NK-92 (cell line): ENCODE measurements around the gene PTGR1.

ENCODE experiments used
- DNase-seq: peaks from one replicate; lab custom pipeline; 2025; ENCODE audit not compliant: unreplicated experiment; lab: John Stamatoyannopoulos, UW

PTGR1 gene

DNA sequence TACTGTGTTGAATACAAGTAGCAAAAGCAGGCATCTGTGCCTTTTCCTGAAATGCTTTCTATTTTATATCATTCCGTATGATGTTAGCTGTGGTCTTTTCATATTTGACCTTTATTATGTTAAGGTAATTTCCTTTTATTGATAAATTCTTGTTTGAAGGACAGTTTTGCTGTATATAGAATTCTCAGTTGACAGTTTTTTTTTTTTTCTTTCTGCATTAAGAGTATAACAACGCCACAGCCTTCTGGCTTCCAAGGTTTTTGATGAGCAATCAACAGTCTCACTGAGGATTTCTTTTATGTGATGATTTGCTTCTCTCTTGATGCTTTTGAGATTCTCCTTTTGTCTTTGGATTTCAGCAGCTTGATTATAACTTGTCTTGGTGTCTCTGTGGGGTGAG, 50.8 kb downstream of the PTGR1 start:
- DNase-seq: no peak

DNA sequence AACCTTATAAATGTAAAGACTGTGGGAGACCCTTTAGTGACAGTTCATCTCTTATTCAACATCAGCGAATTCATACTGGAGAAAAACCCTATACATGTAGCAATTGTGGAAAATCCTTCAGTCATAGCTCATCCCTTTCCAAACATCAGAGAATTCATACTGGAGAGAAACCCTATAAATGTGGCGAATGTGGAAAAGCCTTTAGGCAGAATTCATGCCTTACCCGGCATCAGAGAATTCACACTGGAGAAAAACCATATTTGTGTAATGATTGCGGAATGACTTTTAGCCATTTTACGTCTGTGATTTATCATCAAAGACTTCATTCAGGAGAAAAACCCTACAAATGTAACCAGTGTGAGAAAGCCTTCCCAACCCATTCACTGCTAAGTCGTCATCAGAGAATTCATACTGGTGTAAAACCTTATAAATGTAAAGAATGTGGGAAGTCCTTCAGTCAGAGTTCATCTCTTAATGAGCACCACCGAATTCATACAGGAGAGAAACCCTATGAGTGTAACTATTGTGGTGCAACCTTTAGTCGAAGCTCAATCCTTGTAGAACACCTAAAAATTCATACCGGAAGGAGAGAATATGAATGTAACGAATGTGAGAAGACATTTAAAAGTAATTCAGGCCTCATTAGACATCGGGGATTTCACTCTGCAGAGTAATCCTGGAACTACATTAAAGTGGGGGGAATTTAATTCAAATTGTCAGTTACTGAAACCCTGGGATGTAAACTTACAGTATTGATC, 56.8 kb downstream of the PTGR1 start:
- no peak for DNase-seq

DNA sequence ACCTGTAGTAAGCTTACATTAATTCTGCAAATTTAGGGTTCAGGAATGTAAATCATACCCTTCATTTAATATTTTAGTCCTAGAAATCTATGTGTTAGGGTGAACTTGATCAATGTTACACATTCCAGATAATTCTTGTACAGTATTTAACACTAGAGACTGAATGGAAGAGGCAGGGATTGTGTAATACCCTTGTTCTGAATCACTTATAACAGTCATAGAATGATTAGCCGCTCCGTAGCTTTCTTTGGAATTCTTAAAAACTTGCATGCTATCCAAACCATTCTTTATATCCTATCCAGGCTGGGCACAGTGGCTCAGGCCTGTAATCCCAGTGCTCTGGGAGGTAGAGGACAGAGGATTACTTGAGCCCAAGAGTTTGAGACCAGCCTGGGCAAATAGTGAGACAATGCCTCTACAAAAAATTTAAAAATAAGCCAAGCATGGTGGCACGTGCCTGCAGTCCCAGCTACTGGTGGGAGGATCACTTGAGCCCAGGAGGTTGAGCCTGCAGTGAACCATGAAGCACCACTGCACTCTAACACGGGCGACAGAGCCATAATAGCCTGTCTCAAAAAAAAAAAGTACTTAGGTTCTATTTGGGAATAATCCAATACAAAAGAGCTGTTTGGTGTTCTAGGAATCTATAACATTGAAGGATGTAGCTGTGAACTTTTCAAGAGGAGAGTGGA, 66.2 kb downstream of the PTGR1 start:
- no peak for DNase-seq

DNA sequence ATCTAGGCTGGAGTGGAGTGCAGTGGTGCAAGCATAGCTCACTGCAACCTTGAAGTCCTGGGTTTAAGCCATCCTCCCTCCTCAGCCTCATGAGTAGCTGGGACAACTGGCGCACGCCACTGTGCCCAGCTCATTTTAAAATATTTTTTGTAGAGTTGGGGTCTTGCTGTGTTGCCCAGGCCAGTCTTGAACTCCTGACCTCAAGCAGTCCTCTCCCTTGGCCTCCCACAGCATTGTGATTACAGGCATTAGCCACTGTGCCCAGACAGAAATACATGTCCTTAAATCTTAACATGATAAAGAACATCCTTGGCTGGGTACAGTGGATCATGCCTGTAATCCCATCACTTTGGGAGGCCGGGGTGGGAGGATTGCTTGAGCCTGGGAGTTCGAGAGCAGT, 67.7 kb downstream of the PTGR1 start:
- DNase-seq: no peak

DNA sequence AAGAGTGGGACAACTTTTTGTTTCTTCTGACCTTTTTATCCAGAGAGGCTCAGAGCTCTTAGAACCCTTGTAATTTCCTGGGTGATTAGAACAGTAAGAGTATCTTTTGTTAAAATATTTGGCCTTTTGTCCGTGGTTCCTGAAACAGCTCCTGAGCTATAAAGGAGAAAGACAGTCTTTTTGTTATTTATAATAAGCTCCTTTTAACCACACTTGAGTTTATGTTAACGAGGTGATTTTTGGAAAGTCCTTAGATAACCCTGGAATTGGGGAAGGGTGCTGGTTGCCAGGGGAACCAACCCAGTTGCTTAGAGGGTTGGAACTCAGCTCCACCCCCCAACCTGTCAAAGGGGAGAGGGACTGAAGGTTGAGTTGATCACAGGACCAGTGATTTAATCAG, 69.7 kb downstream of the PTGR1 start:
- no peak for DNase-seq

DNA sequence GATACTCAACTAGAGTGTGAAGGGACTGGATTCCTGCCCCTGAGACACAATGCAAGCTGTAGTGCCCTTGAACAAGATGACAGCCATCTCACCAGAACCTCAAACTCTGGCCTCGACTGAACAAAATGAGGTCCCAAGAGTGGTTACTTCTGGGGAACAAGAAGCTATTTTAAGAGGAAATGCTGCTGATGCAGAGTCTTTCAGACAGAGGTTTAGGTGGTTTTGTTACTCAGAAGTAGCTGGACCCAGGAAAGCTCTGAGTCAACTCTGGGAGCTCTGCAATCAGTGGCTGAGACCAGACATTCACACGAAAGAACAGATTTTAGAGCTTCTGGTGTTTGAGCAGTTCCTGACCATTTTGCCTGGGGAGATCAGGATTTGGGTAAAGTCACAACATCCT, 72.1 kb downstream of the PTGR1 start:
- DNase-seq: no peak

DNA sequence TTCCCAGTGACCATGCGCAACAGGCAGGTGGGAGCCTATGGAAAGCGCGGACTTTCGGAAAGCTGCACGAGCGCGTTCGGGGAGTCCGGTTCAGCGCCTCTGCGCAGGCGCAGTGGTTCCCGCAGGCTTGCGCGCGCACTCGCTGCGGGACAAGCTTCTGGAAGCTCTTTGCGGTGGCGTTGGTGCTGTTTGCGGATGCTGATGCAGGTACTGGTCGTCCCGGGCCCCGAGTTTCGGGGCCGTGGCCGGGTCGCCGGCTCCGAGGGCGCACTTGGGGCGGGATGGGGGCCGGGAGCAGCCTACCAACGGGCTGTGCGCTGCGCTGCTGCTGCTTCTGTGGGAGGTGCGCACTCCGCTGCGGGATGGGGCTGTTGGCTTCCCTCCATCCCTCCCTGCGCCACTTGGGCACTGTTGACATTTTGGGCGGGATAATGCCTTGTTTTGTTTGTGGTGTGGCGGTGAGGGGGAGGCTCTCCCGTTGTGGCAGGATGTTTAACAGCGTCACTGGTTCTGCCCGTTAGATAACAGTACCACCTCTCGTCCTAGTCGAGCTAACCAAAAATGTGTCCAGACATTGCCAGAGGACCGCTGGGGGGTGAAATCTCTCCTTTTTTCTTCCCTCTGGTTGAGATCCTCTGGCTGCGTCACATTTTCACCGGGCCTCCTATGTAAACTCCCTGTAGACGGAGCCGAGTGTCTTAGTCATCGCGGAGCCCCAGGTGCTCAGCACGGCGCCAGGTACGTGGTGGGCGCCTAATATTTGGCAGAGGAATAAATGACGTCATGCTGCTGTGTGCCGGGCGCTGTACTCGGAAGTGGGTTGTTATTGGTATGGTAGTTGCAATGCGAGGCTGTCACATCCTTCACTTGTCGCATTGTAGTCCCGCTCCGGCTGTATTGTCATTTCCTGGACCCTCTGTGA, 74.1 kb downstream of the PTGR1 start, which contains the start of gene ZNF483:
Gene ZNF483, plus strand, starts transcription at position 124 of the 922 bp plus-strand sequence. CDS start 2,217 bp downstream, outside the sequence.
- DNase-seq: no peak

DNA sequence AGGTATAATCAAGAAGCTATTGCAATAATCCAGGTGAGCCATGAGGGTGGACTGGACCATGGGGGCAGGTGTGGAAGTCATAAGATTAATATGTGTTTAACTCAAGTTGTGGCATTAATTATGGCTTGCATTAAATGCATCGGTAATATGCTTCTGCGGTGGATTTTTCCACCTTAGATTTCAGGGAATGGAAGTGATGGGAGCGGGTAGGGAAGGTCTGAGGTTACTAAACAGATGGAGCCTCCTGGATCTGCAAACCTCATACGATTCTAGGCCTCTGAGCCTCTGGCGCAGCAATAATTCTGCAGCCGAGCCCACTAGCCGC, 74.8 kb downstream of the PTGR1 start:
- DNase-seq: no peak

DNA sequence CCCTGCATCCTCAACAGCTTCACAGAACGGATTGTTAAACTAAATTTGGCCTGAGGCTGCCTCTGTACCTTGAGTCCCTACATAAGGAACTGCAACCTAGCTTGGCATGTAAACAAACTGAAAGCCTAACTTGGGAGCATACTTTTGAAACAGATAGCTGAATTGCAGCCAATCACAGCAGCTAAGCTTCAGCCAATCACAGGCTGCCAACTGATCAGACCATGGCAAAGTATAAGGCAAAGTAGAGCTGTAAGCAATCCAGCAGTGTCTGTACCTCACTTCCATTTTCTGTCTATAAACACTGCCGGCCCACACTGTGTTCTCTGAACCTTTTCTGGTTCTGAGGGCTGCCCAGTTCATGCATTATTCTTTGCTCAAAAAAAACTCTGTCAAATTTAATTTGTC, 83.4 kb downstream of the PTGR1 start:
- DNase-seq: no peak

DNA sequence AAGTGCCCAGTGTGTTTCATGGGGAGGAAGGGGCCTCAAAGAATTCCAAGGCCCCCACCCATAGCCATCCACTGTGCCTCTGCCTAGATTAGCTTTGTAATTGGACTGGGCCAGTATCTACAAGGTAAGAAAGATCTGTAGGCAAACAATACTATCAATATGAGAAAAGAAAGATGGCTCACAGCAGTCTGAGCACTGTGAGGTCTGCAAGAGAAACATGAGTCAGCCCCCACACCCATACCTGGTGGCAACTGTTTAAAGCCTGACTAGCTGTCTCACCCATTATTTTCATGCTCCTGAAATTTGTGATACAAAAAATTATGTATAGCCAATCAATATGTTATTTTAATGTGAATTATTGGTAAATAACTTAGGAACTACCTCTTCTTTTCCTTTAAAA, 84.5 kb downstream of the PTGR1 start:
- no peak for DNase-seq
